ENCODE data around the gene C19orf25.
A peak's percentile ranks its signal among the peaks of the same experiment; 100 is the strongest.
"Not testable (repeated sequence)": the region's sequence is repeated elsewhere in the genome, so short reads cannot be mapped to it uniquely, and the experiment has no call there.

The C19orf25 gene

DNA sequence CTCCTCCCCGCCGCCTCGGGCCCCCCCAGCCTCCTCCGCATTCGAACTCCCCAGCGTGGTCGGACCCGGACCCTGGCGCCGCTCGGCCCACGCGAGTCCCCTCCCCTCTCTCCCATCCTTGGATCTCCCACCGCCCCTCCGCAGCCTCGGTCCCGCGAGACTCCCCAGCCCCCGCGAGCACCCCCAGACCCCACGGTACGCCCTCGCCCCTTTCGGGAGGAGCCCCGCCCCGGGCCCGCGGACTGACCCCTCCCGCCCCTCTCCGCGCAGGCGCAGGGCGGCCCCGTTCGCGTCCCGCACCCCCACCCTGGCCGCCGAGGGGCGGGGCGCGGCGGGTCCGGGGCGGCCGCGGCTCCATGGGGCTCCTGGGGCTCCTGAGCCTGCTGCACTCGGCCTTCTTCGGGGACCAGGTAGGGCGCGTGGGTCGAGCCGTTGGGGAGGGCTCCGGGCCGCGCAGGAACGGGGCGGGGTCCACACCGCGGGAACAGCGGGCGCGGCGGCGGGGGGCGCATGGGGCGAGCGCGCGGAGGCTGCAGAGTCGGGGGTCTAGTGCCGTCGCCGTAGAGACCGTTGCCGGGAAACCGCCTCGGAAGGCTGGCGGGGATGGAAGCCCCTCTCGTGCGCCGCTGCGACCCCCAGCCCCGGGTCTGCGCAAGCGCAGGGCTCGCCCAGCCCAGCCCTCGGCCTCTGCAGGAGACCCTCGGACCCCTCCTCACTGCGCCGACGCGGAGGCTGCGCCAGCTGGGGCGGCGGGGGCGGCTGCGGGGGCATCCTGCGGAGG, 32.9 kb downstream of the C19orf25 start:
- no peak for DNase-seq

DNA sequence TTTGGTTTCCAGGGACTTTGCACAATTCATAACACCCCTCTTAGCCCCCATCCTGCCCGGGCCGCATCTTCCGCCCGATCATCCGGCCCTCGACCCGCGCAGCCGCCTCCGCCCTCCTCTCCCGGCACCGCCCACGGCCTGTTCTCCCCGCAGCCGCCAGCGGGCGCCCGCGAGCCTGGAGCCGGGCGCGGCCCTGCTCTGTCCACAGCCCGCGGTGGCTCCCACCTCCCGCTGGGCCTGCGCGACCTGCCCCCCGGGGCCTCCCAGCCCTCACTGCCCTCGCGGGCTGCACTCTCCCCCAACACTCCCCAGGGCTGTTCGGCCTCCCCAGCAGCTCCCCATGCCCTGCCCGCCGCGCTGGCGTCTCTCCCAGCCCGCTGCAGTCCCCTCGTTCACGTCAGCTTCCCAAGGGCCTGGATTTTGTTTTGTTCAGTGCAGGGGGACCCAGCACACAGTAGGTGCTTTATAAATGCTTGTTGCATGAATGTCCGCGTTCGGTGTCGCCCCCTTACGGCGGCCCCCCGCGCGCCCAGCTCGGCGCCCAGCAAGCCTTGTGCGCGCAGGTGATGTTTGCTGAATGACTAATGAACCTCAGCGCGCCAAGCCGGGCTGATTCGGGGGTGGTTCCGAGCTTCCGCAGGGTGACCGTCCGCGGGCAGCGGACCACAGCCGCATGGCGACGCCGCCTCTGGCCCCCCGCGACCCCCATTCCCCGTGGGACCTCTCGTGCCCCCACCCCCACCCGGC, 33.7 kb downstream of the C19orf25 start:
- peak; percentile 59 to 65 for DNase-seq

DNA sequence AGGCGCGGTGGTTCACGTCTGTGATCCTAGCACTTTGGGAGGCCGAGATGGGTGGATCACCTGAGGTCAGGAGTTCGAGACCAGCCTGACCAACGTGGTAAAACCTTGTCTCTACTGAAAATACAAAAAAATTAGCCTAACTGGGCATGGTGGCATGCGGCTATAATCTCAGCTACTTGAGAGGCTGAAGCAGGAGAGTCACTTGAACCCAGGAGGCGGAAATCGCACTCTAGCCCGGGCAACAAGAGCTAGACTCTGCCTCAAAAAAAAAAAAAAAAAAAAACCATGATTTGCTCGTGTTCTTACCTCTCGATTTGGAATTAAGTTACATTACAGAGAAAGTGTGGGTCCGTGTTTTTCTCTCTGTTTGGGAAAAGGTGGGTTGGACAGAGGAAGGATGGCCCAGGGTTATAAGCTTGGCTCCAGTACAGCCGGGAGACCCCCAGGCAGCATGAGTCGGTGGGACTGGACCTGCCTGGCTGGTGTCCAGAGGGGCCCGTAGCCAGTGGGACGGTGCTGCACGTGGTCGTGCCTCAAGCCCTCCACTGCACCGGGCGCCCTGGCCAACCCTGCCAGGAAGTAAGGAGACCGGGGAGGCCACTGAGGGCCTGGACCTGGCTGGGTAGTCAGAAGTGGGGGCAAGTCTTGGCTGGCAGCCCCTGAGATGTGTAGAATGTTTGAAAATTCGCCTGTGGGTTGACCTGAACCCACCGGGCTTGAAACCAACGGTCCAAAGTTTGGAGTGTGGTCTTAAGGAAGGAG, 37.2 kb downstream of the C19orf25 start:
- no peak for DNase-seq

DNA sequence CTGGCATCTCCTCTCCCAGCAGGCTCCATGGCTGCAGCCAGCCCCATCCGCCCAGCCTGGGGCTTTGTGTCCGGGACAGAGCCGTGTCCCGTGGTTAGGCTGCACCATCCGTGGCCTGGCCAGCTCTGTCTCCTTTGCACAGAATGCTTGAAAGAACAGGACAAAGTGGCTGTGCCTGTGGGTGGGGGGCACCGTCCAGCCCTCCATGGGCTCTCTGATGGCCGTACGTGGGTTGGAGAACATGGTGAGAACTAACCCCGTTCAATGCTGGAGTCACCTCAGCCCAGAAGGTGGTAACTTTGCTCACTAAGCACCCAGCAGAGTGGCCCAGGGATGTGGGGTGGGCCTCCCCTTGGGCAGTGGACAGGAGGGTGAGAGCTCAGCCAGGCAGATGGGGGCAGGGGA, 38.0 kb downstream of the C19orf25 start:
- DNase-seq: no peak

DNA sequence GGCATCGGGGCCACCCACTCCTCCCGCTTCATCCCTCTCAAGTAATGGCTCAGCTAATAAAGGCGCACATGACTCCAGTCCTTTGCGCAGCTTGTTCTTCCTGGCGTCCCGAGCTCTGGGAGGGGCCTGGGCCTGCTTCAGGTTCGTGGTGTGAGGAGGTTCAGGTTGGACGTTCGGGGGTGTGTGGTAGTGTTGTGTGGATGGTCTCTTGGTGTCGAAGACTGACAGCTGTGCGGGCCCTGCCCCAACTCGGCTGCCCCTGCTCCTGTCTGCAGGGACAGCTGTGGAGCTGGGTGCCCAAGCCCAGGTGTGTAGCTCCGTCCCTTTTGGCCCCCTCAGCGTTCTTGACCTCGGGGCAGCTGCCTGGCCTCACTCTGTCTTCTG, 38.6 kb downstream of the C19orf25 start:
- no peak for DNase-seq

DNA sequence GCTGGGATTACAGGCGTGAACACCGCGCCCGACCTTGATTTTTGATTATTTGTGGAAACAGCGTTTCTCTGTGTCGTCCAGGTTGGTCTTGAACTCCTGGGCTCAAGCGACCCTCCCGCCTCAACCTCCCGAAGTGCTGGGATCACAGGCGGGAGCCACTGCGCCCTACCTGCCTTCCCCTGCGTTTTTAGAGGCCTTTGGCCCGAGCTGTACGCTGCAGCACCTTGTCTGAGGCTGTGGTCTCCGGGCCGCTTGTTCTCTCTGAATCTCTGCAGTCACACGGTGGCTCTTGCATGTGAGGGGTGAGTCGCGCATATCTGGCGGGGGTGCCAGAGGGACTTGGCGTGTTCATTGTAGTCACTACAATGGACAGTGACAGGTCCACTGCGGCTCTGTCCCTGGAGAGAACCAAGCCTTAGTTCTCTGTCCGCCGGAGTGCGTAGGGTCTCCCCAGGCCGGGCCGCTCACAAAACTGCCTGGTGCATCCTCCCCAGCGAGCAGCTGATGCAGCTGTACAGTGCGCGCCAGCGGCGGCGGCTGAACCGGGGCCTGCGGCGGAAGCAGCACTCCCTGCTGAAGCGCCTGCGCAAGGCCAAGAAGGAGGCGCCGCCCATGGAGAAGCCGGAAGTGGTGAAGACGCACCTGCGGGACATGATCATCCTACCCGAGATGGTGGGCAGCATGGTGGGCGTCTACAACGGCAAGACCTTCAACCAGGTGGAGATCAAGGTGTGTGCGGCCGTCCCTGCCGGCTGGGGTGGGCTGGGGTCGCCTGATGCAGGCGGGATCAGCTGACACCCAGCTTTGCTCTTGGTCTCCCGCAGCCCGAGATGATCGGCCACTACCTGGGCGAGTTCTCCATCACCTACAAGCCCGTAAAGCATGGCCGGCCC, 39.2 kb downstream of the C19orf25 start:
- not testable (repeated sequence) for DNase-seq

DNA sequence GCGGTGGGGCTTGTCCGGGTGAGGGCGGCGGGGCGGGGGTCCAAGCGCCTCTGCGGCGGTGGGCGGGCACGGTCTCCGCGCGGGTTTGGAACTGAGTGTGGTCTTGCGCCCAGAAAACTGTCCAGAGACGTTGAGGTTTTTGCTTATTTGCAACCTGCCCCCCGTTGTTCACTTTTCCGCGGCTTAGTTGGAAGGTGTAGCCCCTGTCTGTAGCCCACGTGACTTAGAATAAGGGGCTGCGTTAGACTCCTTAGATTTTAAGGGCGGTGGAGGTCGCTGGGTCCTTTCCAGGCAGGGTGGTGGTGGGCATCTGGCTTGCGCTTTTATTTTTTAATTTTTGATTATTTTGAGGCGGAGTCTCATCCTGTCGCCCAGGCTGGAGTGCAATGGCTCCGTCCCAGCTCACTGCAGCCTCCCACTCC, 40.1 kb downstream of the C19orf25 start:
- DNase-seq: no peak

DNA sequence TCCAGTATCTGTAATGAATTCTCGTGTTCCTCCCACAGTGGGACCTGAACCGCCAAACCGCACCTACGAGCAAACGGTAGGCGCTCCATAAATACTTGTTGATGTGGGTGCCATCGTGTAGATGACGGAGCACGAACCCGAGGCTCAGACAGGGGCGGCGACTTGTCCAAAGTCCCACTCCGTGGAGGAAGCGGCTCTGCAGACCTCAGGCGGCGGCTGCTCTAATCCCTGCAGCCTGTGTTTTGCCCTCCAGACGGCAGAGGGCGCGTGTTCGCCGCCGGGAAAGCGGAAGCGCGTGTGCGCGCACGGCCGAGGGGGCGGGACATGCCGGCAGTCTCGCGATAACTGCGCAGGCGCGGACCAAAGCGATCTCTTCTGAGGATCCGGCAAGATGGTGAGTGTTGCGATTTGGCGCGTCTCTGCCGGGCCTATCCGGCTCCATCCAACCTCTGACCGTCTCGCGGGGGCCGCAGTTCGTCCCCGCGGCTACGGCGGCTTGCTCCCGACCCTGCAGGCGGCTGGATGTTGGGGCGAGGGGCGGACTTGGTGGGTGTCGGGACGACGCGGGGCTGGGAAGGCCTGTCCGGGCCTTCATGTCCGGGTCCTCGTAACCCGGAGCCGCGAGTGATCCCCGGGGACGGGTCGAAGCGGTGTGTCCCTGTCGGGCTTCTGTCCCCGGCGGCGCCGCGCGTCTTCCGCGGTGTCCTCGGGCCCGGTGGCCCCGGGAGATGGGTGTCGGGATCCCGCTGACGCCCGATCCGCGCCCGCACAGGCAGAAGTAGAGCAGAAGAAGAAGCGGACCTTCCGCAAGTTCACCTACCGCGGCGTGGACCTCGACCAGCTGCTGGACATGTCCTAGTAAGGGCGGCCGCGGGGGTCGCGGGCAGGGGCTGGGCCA, 40.7 kb downstream of the C19orf25 start, which contains the start of gene RPS15:
TSS of gene RPS15 (plus strand) at position 362 of the 898 bp plus-strand sequence. CDS start at position 392, 30 bp downstream.
- DNase-seq: peak; percentile 87 to 91

DNA sequence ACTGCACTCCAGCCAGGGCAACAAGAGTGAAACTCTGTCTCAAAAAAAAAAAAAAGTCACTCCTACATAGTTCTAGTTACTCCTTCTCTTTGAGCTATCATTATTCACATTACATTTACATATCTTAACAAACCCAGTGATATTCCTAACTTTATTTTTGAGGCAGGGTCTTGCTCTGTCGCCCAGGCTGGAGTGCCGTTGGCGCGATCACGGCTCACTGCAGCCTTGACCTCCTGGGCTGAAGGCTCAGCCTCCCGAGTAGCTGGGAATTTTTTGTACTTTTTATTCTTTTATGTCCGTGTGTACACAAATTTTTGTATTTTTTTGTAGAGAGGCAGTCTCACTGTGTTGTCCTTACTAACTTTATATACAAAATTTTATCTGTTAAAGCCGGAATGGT, 41.4 kb downstream of the C19orf25 start:
- DNase-seq: no peak

DNA sequence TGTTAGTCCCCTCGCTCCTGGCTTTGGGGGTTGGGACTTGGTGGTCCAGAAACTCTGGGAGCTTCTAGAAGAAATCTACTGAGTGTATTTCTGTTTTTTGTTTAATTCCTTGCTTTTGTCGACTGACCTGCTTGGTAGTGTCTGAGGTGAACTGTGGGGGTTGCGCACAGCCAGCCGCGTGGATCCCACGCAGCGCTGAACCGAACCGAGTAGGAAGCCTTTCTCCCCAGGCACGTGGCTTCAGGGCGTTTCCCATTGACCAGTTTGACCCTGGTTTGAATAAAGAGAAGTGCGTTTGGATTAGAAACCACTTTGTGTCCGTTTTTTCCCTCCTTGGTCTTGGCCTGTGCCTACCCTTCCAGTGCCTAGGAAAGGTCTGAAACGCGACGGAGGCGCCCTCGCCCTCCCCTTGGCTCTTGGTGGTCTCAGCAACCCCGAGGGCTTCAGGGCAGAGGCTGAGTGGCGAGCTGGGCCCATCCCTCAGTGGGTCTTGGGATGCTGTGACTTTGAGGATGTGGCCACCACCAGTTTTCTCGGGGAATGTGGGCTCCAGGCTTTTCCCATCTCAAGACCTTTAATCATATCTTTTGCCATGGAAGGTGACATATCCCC, 43.5 kb downstream of the C19orf25 start:
- no peak for DNase-seq

DNA sequence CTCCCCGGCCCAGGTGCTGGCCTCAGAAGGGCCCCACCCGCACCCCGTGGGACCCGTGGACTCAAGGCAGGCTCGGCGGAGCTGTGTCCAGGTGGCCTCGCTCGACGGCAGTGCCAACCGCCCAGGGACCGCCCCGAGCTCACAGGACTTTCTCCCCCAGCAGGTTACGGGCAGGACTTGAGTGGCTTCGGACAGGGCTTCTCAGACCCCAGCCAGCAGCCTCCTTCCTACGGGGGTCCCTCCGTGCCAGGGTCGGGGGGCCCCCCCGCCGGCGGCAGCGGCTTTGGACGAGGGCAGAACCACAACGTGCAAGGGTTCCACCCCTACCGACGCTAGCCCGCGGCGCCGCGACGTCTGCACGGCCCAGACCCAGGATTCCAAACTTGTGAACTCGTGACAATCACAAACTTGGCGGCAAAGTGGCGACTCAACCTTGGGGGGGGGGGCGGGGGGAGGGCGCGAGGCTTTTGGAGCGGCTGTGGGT, 44.4 kb downstream of the C19orf25 start:
- no peak for DNase-seq

DNA sequence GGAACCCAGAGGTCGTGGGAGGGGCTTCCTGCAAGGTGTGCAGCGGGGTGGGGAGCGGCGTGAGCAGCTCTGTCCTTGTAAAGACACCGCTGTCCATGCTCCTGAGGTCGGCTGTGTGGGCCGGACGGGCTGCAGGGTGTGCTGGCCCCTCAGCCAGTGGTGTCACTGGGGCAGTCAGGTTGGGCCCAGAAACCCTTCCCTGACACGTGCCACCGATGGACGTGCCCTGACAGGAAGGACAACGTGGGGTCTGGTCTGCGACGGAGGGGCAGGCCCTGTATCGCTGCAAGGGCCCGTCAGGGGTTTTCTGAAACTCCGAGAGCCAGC, 45.0 kb downstream of the C19orf25 start:
- no peak for DNase-seq

DNA sequence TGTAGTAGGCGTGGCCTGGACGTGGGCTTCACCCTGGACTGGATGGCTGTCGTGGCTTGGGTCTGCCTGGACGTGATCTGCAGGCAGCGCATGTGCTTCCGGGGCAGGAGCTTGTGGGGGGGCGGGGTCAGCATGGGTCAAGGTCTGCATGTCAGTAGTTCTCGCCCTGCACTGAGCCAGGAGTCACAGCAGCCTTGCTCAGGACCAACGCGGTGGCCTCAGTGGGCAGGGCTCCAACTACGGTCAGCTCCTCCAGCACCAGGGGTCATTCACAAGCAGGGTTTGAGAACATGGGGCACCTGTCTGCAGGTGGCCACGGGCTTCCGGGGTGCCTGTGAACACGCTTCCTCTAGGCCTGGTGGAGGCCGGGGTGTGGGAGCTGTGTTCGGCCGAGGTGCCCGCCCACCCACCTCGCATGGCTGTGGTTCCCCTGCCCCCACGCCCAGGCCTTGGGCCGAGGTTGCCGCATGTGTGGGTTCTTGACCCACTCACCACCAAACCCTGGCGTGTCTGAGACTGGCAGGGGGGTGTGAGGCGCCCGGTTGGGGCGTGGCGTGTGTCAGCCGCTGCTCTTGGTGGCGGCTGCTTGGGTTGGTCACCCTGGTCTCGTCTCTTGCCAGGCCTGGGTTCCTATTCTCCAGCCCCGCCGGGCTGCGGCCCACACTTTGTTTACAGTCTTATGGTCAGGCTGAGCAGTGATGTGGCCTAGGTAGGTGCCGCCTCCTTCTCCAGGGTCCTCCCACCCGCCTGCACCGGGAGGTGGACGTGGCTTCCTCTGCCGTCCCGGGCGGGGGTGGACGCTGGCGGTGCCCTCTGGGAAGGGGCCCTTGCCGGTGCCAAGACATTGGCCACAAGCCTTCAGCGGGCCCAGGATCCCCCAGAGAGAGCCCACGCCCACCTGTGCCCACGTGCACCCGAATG, 45.6 kb downstream of the C19orf25 start:
- DNase-seq: no peak

DNA sequence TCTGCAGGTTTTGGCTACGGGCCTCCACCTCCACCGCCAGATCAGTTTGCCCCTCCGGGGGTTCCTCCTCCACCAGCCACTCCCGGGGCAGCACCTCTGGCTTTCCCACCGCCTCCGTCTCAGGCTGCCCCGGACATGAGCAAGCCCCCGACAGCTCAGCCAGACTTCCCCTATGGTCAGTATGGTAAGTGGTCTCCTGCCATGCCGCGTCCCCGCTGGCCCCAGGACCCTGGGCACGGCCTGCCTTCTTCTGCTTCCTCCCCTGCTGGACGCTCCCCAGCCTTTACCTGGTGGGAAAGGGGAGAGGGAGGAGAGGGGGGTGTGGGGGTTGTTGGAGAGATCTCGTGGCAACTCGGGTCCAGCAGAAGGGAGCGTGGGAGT, 46.5 kb downstream of the C19orf25 start:
- no peak for DNase-seq

DNA sequence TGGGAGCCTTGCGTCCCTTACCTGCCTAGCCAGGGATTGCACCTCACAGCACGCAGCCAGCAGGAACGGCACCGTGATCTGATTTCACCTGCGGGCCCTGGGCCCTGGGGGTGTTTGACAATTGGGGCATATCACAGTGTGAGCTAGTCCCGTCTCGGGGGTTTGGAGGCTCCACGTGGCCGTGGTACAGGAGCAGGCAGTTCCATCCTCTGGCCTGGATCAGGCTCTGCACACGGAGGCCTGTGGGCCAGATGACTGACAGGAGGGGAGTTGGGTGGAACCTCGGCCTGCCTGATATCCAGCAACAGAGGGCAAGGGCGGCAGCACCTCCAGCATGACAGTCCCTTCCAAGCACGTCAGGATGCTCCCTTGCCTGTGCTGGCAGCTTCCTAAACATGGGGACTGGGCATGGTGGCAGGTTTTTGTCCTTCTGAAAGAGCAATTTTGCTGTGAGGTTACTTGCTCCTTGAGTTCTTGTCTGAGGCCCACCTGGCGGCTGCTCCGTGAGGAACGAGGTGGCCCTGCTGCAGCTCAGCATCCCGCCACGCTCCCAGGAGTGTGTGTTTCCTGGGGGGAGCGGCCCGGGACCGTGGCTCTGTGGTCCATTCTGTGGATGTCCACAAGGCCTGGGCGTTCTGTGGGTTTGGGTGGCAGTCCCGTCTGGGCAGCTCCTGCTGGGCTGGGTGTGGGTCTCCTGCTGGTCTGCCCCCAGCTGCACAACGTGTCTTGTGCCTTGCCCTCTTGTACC, 47.1 kb downstream of the C19orf25 start:
- DNase-seq: no peak

DNA sequence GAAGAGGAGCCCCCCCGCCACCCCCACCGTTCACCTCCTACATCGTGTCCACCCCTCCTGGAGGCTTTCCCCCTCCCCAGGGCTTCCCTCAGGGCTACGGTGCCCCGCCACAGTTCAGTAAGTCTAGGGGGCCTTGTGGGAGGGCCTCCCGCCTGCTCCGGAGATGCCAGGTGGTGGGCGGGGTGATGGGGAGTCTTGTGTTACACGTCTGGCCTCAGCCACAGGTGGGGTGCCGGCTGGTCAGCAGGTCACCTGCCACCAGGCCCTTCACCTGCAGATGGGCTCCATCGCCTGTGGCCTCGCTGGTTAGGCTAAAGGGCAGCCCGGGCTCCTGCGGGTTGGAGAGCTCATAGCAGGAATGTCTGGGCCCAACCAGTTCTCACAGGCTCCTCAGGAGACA, 48.8 kb downstream of the C19orf25 start:
- no peak for DNase-seq

DNA sequence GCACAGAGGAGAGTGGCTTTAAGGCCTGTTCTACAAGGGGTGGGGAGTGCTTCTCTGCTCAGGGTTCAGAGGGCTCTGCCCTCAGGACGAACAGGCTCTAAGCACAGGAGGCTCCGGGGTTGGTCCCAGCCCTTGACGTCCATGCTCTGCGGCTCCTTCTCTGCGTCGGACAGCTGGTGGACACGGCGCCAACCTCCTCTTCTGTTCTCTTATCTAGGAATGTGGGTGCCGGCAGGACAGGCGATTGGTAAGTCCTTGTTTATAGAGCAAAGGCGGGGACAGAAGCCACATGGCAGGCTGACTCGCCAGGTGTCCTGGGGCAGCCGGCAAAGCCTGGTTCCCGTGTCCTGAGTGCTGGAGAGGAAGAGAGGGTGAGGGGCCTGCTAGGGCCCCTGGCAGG, 49.3 kb downstream of the C19orf25 start:
- DNase-seq: no peak

DNA sequence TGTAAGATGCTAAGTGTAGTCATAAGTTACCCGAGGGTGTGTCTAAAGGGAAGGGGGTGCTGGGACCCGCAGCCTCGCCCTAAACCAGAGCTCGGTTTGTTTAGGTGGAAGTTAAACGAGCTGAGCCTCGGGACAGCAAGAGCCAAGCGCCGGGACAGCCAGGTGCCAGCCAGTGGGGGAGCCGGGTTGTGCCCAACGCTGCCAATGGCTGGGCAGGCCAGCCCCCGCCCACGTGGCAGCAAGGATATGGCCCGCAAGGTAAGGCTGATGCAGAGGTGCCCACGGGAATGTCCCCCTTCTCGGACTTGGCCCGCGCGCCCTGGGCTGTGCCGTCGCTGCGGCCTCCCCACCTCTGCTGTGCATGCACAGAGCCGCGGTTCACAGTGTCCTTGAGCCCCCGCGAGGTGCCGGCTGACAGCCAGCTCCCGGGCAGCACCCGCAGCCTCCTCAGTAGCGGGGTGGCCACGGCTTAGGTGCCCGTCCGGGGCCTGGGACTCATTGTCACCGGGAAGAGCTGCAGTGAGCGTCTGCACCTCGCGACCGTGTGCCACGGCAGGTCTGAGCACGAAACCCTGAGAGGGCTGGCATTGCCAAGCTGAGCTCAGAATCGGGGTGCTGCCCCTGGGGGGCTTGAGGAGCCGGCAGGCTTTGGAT, 50.1 kb downstream of the C19orf25 start:
- DNase-seq: no peak
